ENCODE results near the gene UEVLD.

The UEVLD gene

DNA sequence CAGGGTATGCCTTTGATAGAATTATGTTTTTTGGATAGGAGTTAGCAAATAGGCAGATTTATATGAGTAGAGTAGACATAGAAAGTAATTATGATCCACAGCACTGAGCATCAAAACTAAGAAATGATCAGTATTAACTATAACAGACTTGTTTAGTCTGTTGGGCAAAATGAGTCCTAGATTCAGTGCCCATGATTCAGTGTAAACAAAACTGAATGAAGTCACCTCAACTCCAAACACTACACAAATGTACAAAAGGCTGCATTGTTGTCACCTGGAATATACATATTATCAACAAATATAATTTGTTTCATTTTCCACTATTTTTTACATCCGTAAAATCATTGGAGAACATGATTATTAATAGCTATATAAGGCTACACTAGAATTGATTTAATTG, 6.7 kb downstream of the UEVLD start:
- H2AFZ ChIP-seq (ENCODE audit: low read length), result no peak overlapping the region
- TF ChIP-seq, protein P1, sequence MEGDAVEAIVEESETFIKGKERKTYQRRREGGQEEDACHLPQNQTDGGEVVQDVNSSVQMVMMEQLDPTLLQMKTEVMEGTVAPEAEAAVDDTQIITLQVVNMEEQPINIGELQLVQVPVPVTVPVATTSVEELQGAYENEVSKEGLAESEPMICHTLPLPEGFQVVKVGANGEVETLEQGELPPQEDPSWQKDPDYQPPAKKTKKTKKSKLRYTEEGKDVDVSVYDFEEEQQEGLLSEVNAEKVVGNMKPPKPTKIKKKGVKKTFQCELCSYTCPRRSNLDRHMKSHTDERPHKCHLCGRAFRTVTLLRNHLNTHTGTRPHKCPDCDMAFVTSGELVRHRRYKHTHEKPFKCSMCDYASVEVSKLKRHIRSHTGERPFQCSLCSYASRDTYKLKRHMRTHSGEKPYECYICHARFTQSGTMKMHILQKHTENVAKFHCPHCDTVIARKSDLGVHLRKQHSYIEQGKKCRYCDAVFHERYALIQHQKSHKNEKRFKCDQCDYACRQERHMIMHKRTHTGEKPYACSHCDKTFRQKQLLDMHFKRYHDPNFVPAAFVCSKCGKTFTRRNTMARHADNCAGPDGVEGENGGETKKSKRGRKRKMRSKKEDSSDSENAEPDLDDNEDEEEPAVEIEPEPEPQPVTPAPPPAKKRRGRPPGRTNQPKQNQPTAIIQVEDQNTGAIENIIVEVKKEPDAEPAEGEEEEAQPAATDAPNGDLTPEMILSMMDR (IDR thresholded peaks at IDR 0.05; ENCODE audit: low read length), result no peak
- no peak for TF ChIP-seq EZH2 (IDR thresholded peaks at IDR 0.05; ENCODE audit: borderline replicate concordance, low read length)
- no peaks in the 10 kb centered on the region for H4K20me1 ChIP-seq (ENCODE audit: insufficient read depth, low read length)
- H3F3A ChIP-seq (ENCODE audit: insufficient read depth, low read length), result no peaks in the 10 kb centered on the region
- no peaks in the 10 kb centered on the region for H3K79me2 ChIP-seq (ENCODE audit: insufficient read depth, low read length)
- H3K27me3 ChIP-seq (ENCODE audit: insufficient read depth, low read length), result no peaks in the 10 kb centered on the region
- H3K4me1 ChIP-seq (ENCODE audit: insufficient read depth, low read length, severe bottlenecking), result no peaks in the 10 kb centered on the region
- no peaks in the 10 kb centered on the region for H3K9me3 ChIP-seq (ENCODE audit: low read length)
- H3K27ac ChIP-seq (ENCODE audit: low read depth, low read length, poor library complexity, severe bottlenecking), result no peak overlapping the region
- no peaks in the 10 kb centered on the region for H3K9me2 ChIP-seq (ENCODE audit: low read depth, low read length)
- no peak overlapping the region for H3K4me3 ChIP-seq (ENCODE audit: low read depth, low read length, poor library complexity, severe bottlenecking)
- H3K9ac ChIP-seq (ENCODE audit: low read length), result no peak overlapping the region
- no peak overlapping the region for H3K4me2 ChIP-seq (ENCODE audit: low read length)
- H3K36me3 ChIP-seq (ENCODE audit: insufficient read depth, low read length), result no peaks in the 10 kb centered on the region

DNA sequence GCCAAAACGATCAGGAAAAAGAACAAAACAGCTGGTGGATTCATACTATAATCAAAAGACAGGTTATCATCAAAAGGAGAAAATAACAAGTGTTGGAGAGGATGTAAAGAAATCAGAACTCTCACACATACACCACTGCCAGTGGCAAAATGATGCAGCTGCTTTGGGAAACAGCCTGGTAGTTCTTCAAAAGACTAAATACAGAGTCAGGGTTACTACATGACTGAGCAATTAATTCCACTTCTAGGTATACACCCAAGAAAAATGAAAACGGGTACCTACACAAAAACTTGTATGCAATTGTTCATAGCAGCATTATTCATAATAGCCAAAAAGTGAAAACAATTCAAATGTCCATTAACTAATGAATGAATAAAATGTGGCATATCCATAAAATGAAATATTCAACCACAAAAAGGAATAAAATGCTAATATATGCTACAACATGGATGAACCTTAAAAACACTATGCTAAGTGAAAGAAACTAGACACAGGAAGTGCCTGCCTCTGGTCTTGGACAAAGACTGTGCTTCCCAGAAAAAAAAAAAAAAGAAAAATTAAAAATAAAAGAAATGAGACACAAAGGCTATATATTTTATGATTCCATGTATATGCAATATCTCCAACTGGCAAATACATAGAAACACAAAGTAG, 8.3 kb downstream of the UEVLD start:
- Histone ChIP-seq H3K9me2 (ENCODE audit: low read depth, low read length) (no peaks in the 10 kb centered on the region), H3K9ac (ENCODE audit: low read length) (no peak overlapping the region), H2AFZ (ENCODE audit: low read length) (no peak overlapping the region), H3K4me1 (ENCODE audit: insufficient read depth, low read length, severe bottlenecking) (no peaks in the 10 kb centered on the region), H3K79me2 (ENCODE audit: insufficient read depth, low read length) (no peaks in the 10 kb centered on the region), H3K4me2 (ENCODE audit: low read length) (no peak overlapping the region), H3K27me3 (ENCODE audit: insufficient read depth, low read length) (no peaks in the 10 kb centered on the region), H3K4me3 (ENCODE audit: low read depth, low read length, poor library complexity, severe bottlenecking) (no peak overlapping the region), H3K36me3 (ENCODE audit: insufficient read depth, low read length) (no peaks in the 10 kb centered on the region), H3K9me3 (ENCODE audit: low read length) (no peaks in the 10 kb centered on the region), H3F3A (ENCODE audit: insufficient read depth, low read length) (no peaks in the 10 kb centered on the region), H3K27ac (ENCODE audit: low read depth, low read length, poor library complexity, severe bottlenecking) (no peak overlapping the region), H4K20me1 (ENCODE audit: insufficient read depth, low read length) (no peaks in the 10 kb centered on the region)
- TF ChIP-seq, protein P1 (IDR thresholded peaks at IDR 0.05; ENCODE audit: low read length), result no peak
- TF ChIP-seq EZH2 (IDR thresholded peaks at IDR 0.05; ENCODE audit: borderline replicate concordance, low read length), result no peak

DNA sequence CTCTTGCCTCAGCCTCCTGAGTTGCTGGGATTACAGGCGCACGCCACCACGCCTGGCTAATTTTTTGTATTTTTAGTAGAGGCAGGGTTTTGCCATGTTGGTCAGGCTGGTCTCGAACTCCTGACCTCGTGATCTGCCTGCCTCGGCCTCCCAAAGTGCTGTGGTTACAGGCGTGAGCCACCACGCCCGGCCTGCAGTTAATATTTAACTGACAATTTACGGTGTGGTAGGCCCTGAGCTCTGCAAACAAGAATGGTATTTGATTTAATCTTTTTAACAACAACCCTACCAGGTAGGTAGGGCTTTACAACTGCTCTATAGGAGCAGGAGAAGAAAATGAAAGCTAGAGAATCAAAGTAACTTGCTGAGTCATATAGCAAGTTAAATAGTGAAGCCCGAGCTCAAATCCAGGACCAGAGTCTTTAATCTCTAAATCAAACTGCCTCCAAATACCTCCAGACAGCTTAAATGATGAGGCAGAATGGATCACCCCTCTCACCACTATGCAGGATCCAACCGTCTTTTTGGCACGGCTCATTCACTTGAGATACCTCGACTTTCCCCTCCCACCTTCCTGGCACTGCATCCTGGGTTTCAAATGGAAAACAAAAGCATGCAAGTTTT, 9.4 kb downstream of the UEVLD start:
- no peak overlapping the region for H3K27ac ChIP-seq (ENCODE audit: low read depth, low read length, poor library complexity, severe bottlenecking)
- H4K20me1 ChIP-seq (ENCODE audit: insufficient read depth, low read length), result no peaks in the 10 kb centered on the region
- no peaks in the 10 kb centered on the region for H3K79me2 ChIP-seq (ENCODE audit: insufficient read depth, low read length)
- H3K4me1 ChIP-seq (ENCODE audit: insufficient read depth, low read length, severe bottlenecking), result no peaks in the 10 kb centered on the region
- no peaks in the 10 kb centered on the region for H3K9me2 ChIP-seq (ENCODE audit: low read depth, low read length)
- H2AFZ ChIP-seq (ENCODE audit: low read length), result no peak overlapping the region
- TF ChIP-seq, protein P1 (IDR thresholded peaks at IDR 0.05; ENCODE audit: low read length), result no peak
- TF ChIP-seq EZH2 (IDR thresholded peaks at IDR 0.05; ENCODE audit: borderline replicate concordance, low read length), result no peak
- H3K9ac ChIP-seq (ENCODE audit: low read length), result no peak overlapping the region
- no peaks in the 10 kb centered on the region for H3K36me3 ChIP-seq (ENCODE audit: insufficient read depth, low read length)
- H3K4me3 ChIP-seq (ENCODE audit: low read depth, low read length, poor library complexity, severe bottlenecking), result no peak overlapping the region
- no peaks in the 10 kb centered on the region for H3F3A ChIP-seq (ENCODE audit: insufficient read depth, low read length)
- H3K4me2 ChIP-seq (ENCODE audit: low read length), result no peak overlapping the region
- no peaks in the 10 kb centered on the region for H3K27me3 ChIP-seq (ENCODE audit: insufficient read depth, low read length)
- H3K9me3 ChIP-seq (ENCODE audit: low read length), result no peaks in the 10 kb centered on the region
